NCI-H1436 treated with DMSO at 0.1 percent for 48 hours (cell line): ENCODE results near the gene TRAF3IP3.
"Not testable (repeated sequence)": the region's sequence is repeated elsewhere in the genome, so short reads cannot be mapped to it uniquely, and the experiment has no call there.

Source experiments
- DNase-seq: peaks from one replicate; lab custom pipeline; 2025; lab: John Stamatoyannopoulos, UW

TRAF3IP3 gene

DNA sequence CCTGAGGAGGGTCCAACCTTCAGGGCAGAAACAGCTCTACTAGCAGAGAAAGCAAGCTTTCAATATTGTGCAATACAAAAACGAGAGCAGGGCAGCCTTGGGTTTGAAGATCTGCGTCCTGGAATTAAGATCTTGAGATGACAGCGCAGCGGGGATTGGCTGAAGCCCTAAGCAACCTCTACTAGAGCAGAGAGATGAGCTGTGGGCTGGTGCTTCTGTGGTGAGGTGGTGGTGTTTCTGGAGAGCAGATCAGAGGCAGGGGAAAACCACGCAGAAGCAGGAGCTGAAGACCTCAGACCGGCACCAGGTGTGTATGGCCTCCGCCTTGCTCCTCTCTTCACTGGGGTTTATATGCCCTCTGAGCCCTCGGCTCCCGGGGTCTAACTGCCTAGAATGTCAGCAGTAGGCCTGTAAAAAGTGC lies 12.5 kb downstream of the TRAF3IP3 start:
- DNase-seq, result no peak

DNA sequence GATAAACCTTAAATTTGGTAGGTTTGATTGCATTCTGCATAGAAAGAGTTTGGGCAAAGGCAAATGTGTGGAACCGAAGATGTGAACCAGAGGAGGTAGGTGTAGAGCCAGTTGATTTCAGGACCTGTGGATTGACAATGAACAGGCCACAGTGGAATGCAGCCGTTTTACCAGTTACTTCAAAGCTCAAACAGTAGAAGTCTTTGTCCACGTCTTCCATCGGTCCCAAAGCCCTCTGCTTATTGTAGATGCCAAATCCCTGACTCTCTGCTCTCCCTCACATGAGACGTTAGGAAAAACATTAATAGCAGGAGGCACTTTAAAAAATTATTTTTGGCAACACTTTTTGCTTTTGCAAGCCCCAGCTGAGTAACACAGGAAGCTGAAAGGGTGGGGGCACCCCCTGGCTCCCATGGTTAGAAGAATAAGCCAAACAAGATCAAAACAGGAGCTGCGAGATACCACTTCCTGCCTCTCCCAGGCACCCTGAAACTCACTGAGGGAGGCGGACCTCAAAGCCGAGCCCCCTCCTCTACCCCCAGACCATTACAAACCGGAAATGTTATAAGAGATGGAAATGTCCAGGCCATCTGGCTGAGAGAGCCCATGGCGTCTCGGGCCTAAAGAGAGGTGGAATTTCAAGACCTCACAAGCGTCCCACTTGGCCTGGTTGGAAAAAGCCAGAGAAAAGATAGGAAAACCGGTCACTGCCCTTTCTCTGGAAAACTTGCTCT lies 13.5 kb downstream of the TRAF3IP3 start:
- no peak for DNase-seq

DNA sequence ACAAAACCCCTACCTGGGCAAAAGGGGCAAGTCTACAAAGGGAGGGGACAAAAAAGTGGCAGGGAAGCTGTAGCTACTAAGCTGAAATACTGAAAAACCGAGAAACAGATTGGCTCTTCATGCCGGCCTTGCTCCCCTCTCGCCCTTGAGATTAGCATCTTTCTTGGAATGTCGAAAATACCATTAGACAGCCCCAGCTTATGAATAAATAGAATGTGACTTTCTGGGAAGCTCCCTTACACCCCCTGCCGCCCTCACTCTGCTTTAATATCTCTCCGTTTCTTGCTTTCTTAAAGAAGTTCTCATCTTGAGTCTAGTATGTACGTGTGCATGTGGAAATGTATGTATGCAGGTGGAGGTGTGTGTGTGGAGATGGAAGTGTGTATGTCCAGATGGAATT lies 14.1 kb downstream of the TRAF3IP3 start:
- no peak for DNase-seq

DNA sequence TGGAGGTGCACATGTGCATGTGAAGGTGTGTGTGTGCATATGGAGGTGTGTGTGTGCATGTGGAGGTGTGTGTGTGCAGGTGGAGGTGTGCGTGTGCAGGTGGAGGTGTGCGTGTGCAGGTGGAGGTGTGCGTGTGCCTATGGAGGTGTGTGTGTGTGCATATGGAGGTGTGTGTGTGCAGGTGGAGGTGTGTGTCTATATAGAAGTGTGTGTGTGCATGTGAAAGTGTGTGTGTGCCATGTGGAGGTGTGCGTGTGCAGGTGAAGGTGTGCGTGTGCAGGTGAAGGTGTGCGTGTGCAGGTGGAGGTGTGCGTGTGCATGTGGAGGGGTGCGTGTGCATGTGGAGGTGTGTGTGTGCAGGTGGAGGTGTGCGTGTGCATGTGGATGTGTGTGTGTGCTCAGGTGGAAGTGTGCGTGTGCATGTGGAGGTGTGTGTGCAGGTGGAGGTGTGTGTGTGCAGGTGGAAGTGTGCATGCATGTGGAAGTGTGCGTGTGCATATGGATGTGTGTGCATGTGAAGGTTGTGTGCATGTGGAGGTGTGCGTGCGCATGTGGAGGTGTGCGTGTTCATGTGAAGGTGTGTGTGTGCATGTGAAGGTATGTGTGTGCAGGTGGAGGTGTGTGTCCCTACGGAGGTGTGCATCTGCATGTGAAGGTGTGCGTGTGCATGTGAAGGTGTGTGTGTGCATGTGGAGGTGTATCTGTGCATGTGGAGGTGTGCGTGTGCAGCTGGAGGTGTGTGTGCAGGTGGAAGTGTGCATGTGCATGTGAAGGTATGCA lies 15.0 kb downstream of the TRAF3IP3 start:
- DNase-seq, result no peak

DNA sequence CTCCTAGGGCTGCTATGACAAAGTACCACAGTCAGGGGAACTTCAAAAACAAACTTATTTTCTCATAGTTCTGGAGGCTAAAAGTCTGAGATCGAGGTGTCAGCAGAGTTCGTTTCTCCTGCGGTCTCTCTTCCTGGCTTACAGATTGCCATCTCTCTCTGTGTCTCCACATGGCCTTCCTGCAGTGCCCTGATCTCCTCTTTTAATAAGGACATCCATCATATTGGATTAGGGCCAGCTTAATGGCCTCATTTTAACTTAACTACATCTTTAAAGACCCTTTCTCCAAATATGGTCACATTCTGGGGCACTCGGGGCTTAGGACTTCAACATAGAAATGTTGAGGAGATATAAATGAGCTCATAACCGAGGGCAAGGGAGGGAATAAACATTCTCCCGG lies 16.3 kb downstream of the TRAF3IP3 start:
- DNase-seq, result no peak

DNA sequence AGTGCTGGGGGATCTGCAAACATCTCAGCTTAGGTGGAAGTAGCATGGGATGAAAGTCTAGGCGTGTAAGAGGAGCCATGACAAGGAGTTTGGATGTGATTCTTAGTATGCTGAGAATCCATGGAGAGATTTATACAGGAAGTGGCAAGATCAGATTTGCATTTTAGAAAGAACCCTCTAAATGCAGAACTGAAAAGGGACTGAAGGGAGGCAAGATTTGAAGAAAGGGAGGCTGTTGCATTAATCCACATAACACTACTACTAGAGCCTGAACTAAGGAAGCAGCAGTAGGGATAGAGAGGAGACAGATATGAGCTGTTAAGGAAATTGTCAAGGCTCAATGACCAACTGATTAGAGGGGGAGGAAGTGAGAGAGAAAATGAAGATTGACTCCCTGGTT lies 18.7 kb downstream of the TRAF3IP3 start:
- DNase-seq, result no peak

DNA sequence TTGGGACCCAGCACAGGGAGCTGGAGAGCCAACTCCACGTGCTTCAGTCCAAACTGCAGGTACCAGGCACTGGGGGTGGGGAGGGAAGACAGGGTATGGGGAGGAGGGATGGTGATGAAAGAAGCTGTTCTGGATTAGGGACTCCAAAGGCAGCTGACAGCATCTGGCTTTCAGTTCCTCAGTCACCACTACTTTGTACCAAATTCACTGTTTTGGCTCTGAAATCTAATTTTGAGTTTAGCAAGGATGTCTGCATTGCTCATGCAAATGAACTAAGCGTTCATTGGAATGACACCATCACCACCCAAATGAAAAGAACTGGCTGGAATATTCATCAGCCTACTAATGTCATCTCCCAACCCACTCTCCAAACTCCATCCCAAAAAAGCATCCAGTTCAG lies 19.8 kb downstream of the TRAF3IP3 start:
- DNase-seq, result no peak

DNA sequence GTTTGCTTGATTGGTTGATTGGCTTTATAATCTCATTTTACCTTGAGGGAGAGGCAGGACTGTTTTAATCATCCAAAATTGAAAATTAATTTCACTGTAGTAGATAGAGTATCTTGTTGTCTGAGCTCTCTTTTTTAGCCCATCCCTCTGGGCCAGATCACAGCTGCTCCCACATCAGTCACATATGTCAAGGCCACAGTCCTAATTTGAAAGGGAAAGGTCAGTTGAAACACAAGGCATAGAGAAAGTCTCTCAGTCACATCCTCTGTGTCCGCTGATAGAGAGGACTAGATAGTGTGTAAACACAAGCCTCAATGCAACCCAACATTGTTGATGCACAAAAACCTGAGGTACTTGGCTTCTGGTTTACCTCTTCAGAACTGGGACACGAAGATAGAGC lies 21.7 kb downstream of the TRAF3IP3 start:
- no peak for DNase-seq

DNA sequence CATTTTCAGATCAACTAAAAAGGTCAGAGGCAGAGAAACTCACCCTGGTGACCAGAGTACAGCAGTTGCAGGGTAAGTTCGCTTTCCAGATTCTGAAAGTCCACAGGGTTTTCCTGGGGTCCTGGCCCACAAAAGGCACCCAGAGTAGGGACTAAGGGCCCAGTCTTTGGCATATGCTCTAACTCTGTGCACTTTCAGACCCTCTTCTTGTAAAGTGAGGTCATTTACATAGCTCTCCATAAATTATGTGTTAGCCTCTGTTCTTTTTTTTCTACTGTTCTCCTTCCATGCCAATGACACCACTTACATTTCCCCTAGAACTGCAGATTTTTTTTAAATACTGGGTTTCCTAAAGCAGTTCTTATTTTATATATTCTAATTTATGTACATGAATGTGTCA lies 22.2 kb downstream of the TRAF3IP3 start:
- DNase-seq, result no peak

DNA sequence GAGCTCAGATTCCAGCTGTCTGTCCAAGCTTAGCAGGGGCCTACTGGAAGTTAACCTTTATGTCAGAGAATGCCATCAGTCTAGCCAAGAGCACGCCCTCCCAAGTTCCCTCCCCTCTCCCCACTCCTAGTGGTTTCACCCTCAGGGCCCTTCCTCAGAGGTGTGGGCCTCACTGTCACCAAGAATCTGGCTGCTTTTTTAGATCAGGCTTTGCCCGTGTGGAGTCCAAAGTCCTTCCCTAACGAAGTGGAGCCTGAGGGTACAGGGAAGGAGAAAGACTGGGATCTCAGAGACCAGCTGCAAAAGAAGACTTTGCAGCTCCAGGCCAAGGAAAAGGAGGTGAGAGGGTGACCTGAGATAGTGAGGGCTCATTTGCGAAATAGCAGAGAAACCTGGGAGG lies 24.4 kb downstream of the TRAF3IP3 start:
- DNase-seq, result no peak

DNA sequence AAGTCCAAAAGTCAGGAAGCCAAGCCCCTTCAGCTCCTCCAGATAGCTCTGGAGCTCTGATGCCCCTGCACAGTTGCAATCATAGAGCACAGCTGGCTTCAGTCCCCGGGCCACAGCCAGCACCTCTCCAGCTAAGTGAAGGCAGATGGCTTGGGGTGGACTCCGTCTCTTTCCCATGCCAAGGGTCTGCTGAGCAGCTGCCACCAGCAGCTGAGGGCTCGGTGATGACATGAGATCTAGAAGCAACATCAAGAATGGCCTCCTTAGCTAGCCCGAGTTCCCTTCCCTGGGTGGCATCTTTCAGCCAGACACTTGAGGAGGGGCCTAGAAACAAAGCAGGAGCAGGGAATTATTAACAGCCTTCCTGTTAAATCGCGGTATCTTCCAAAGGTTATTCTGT lies 27.5 kb downstream of the TRAF3IP3 start:
- no peak for DNase-seq

DNA sequence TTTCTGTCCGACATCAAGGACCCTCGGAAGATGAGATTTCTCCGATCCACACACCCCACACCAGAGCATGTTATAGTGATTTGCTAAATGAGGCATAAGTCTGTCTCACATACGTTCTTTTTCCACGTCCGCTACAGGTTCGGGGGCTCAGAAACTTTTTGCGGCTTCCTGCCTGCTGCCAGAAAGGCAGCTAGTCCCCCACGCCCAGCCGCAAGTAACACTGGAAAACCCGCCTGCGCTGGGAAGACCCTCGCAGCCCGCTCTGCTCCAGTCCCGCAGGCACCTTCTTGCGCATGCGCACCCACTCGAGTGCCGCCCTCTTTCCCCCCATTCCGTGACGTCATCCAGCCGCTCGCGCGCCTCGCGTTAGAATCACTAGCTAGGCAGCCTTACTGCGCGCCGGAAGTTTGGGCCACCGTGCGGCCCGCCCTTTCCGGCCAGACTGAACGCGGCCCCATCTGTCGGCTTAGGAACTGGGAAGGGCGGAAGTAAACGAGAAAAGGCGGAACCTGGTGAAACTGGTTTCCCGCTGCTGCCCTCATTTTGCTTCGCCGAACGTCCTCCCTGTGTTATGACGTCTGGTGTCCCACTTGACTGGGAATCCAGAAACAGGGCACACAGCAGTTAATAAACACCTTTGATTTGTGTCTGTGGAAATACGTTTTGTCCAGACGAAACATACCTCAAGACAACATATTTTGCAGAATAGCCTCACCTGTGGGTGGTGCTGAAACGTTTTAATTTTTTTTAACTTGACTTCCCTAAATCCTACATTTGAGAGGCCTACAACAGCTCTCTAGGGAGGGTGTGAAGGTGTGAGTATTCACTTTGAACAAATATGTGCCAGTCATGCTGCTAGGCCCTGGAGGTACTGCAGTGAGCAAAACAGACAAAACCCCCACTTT lies 28.7 kb downstream of the TRAF3IP3 start, which contains the start of gene C1orf74:
C1orf74 (minus strand) TSS at position 295 of the 905 bp plus-strand sequence. CDS start 925 bp downstream, outside the sequence.
- peak; percentile 96 for DNase-seq

DNA sequence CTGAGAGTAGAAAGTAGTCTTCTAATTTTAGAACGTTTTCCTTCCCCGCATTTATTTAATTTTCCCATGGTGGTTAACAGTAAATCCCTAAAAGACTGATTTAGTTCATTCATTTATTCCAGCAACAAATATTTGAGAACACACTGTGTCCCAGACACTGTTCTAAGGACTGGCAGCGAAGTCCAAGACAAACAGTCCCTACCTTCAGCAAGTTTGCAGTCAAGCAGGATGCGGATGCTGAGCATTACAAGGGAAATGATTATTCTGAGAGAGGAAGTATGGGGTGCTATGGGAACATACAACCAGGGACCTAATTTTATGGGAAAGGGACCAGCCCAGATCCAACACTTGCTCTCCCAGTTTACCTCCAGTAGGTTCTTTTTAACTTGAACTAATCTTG lies 29.7 kb downstream of the TRAF3IP3 start:
- DNase-seq, result no peak

DNA sequence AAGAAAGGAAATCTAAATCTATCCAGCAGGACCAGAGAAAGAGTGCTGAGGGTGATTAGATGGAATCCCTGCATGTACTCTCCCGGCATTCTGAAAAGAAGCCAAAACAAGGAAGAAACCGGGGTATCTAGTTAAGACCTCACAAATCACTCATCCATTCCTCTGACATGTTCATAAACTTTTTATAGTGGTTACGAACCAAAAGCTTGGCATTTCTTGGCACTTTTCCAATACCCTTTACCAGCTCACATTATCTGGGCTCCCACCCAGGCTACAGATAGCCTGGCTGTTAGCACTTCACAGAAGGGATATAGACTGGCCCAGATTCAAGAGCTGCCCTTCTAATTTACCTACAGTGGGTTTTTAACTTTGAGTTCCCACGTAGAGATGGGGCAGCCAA lies 30.3 kb downstream of the TRAF3IP3 start:
- no peak for DNase-seq

DNA sequence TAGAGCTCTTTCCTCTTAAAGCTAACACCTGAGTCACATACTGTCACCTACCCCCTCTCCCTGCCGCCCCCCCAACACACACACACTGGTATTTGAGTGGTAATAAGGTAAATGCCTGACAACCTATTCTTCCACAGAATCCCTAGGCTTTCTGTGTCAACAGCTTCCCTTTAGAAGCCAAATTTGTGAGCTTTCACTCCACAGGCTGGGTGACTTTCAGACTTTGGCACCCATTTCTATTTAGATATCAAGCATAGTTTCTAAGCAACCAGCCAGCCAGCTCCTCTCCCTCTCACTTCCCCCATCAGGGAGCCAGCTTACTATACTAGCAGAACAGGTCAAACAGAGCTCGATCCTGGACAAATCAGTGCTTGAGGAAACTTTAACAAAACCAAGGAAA lies 31.7 kb downstream of the TRAF3IP3 start:
- DNase-seq, result no peak

DNA sequence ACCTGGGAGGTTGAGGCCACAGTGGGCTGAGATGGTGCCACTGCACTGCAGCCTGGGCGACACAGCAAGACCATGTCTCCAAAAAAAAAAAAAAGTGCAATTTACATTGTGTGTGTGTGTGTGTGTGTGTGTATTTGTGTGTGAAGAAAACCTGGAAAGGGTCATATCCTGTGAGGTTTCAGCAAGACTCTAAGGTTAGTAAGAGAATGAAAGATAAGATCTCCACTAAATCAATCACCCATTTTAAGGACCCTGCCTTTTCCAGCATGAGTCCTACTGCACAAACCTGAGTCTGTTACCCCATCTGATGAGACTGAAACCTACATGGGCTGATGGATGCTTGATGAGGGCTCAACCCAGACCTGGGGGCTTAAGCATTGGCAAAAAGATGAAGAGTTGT lies 33.4 kb downstream of the TRAF3IP3 start:
- DNase-seq, result no peak

DNA sequence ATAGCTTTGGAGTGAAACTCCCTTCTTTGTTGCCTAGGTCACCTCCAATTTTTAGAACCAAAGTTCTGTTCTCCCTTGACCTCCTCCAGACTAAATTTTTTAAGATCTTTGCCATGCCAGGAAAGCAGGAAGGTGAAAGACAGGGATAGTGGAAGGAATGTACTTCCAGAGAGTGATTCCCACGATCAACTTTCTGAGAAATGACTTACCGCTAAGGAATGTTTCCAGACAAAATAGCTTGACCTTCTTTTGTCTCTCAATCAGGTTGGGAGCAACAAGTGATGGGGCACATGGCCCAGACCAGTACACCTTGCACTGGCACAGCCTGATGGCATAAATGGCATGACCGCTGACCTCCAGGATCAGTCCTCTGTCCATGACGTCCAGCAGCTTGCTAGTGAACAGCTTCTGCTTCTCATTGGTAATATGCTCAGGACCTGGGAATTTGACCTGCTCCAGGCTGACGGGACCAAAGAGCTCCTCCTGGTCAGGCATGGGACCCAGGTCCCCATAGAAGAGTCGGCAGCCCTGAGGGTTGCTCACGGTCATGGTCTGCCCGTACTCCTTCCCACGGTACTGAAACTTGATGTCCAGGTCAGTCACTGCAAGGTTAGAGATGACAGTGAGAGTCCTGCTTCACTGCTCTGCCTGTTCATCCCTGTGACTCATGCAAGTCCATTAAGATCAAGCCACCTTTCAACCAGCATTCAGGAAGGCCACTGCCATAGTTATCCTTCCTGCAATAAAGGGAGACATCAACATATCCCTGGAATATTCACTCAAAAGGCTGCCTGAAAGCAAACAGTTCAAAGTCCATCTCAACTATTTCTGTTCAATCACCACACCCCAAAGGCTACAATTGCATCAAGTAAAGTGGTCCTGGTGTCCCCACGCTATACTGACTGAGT lies 34.7 kb downstream of the TRAF3IP3 start:
- no peak for DNase-seq

DNA sequence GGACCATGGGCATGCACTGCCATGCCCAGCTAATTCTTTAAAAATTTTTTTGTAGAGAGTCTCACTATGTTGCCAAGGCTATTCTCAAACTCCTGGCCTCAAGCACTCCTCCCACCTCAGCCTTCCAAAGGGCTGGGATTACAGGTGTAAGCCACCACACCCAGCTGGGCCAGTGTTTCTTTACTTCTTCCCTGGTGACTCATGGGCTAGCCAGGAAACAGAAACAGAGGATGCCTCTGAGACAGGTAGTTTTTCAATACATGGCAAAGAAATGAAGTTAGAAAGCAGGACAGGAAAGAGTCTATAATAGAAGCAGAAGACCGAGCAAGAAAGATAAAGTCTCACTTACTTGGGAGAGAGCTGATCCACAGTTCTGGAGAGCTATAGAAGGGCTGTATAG lies 36.1 kb downstream of the TRAF3IP3 start:
- no peak for DNase-seq

DNA sequence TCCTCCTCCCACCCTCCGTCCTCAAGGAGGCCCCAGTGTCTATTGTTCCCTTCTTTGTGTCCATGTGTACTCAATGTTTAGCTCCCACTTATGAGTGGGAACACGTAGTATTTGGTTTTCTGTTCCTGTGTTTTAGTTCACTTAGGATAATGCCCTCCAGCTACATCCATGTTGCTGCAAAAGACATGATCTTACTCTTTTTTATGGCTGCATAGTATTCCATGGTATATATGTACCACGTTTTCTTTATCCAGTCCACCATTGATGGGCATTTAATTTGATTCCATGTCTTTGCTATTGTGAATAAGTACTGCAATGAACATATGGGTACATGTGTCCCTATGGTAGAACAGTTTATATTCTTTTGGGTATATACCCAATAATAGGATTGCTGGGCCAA lies 37.9 kb downstream of the TRAF3IP3 start:
- not testable (repeated sequence) for DNase-seq

DNA sequence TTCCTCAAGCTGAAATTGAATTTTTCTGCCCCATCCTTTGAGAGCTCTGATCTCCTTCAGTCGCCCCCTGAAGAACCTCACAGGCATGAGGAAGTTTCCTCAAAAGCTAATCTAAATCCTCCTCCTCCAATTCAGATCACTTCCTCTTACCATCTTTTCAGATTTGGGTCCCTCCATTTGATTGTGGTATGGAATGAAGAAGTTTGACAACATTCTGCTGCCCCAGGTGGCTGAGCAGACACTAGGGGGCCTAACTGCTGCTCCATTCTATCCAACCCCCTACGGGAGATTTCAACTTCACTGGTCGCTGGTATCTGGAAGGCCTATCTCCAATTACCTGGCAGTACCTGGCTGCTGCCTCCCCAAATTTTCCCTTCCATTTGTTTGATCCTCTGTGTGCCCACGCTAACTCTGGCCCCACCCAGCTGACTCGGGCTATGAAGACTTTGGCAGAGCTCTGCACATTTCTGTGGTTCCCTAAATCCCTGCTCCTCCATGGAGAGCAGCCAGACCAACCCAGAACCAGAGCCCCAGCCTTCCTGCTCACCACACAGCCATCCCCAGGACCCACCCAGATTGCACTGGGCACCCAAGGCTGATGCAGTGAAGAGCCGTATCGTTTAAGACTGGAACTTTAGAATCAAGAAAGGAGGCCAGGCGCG lies 42.3 kb downstream of the TRAF3IP3 start:
- no peak for DNase-seq
